Osteoblast (primary cell): ENCODE measurements around the gene WDR72. TPM values are rescaled to one million over a fixed set of nuclear protein-coding genes. Genes with fewer than 3 reads are reported as not detected.
A peak's percentile ranks its signal among the peaks of the same experiment; 100 is the strongest.

Experiments used
- DNase-seq: peaks from one replicate; pipeline ENCODE4 v3.0.0; 2011; ENCODE audit warnings: low spot score, mixed read lengths; ENCODE audit not compliant: insufficient read length; ENCODE audit errors: missing footprints
- H2AFZ ChIP-seq: 2 replicates; pipeline ENCODE4 v1.6.0; 2011; ENCODE audit warnings: mild to moderate bottlenecking, low read length
- H3K27ac ChIP-seq: 2 replicates; pipeline ENCODE4 v1.5.1; 2011; ENCODE audit warnings: mild to moderate bottlenecking, low read depth, low read length, moderate library complexity
- H3K27me3 ChIP-seq: 2 replicates; pipeline ENCODE4 v1.6.0; 2012; ENCODE audit warnings: mild to moderate bottlenecking, control low read depth, inconsistent platforms, low read length, moderate library complexity; ENCODE audit not compliant: insufficient read depth
- H3K36me3 ChIP-seq: 2 replicates; pipeline ENCODE4 v1.5.1; 2011; ENCODE audit warnings: mild to moderate bottlenecking, low read length, control low read depth, moderate library complexity; ENCODE audit not compliant: insufficient read depth
- H3K4me1 ChIP-seq: 2 replicates; pipeline ENCODE4 v1.5.1; 2011; ENCODE audit warnings: mild to moderate bottlenecking, low read length, control low read depth, moderate library complexity; ENCODE audit not compliant: insufficient read depth
- H3K4me2 ChIP-seq: 2 replicates; pipeline ENCODE4 v1.6.0; 2011; ENCODE audit warnings: mild to moderate bottlenecking, low read length; ENCODE audit not compliant: insufficient read depth
- H3K4me3 ChIP-seq: fragments of 200-600 bp; sonication (generic); 3 replicates; pipeline ENCODE4 v1.5.1; 2012; ENCODE audit warnings: mild to moderate bottlenecking, low read length, inconsistent platforms; ENCODE audit not compliant: insufficient read depth
- H3K79me2 ChIP-seq: 2 replicates; pipeline ENCODE4 v1.6.0; 2012; ENCODE audit warnings: mild to moderate bottlenecking, low read length, control low read depth, inconsistent platforms; ENCODE audit not compliant: insufficient read depth
- H3K9me3 ChIP-seq: 2 replicates; pipeline ENCODE4 v1.5.1; 2011; ENCODE audit warnings: low read depth, low read length, control low read depth
- H4K20me1 ChIP-seq: 2 replicates; pipeline ENCODE4 v1.6.0; 2012; ENCODE audit warnings: mild to moderate bottlenecking, low read length, control low read depth; ENCODE audit not compliant: insufficient read depth
- total RNA-seq: library from RNA; depleted of rRNA; stranded (reverse); fragments of >200 nt; gene quantifications from 2 replicates; pipeline ENCODE4 v1.2.3, GENCODE V29; 2012
- TF ChIP-seq, protein P1 (sequence below): IDR thresholded peaks from 2 replicates; pipeline ENCODE4 v1.5.1; 2011; ENCODE audit warnings: mild to moderate bottlenecking, low read depth, low read length, moderate library complexity; ENCODE audit errors: extremely low read depth

The WDR72 gene
- total RNA-seq, 1 donor = not detected

DNA sequence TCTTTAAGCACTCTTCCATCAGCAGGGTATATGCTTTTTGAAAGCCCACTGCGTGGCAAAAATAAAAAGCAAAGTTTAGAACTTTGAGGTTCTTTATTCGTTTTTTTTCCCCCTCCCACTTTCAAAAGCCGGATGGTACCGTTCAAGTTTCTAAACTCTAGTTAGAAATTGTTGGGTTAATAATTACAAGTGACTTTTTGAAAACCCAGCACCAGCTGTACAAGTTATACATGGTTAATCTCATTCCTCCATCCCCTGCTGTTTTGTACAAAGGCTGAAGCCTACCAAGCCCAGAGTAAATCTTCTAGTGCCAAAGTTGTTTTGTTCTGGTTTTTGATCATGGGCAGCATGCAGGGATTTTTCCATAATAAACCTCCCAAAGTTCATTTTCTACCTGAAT lies 48.6 kb downstream of the WDR72 start:
- Histone ChIP-seq H3K27ac (no peak overlapping the region), H4K20me1 (no peaks in the 10 kb centered on the region), H3K4me3 (no peak overlapping the region), H3K79me2 (no peaks in the 10 kb centered on the region), H3K4me1 (no peaks in the 10 kb centered on the region), H3K27me3 (no peaks in the 10 kb centered on the region), H3K4me2 (no peak overlapping the region), H3K9me3 (no peaks in the 10 kb centered on the region), H3K36me3 (no peaks in the 10 kb centered on the region), H2AFZ (no peak overlapping the region)
- DNase-seq = no peak
- TF ChIP-seq, protein P1, sequence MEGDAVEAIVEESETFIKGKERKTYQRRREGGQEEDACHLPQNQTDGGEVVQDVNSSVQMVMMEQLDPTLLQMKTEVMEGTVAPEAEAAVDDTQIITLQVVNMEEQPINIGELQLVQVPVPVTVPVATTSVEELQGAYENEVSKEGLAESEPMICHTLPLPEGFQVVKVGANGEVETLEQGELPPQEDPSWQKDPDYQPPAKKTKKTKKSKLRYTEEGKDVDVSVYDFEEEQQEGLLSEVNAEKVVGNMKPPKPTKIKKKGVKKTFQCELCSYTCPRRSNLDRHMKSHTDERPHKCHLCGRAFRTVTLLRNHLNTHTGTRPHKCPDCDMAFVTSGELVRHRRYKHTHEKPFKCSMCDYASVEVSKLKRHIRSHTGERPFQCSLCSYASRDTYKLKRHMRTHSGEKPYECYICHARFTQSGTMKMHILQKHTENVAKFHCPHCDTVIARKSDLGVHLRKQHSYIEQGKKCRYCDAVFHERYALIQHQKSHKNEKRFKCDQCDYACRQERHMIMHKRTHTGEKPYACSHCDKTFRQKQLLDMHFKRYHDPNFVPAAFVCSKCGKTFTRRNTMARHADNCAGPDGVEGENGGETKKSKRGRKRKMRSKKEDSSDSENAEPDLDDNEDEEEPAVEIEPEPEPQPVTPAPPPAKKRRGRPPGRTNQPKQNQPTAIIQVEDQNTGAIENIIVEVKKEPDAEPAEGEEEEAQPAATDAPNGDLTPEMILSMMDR = no peak

DNA sequence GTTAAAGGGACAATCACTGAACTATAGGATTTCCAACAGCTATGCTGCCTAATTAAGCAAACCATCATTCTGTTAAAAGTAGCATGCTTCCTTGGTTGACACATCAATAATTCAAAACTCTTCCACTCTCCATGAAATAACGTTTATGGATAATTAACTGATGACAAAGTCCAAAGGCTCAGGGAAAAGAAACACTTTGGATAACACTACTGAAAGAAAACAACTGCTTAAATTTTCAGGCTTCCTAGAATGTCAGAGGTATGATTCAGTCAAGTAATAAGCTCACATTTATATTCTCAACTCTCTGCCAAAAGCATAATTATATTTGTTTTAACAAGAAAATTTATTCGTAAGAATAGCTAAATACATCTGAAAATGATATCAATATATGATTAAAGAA lies 49.6 kb downstream of the WDR72 start:
- TF ChIP-seq, protein P1 = no peak
- Histone ChIP-seq H3K79me2 (no peaks in the 10 kb centered on the region), H3K27me3 (no peaks in the 10 kb centered on the region), H3K27ac (no peak overlapping the region), H3K4me1 (no peaks in the 10 kb centered on the region), H4K20me1 (no peaks in the 10 kb centered on the region), H3K4me2 (no peak overlapping the region), H3K4me3 (no peak overlapping the region), H3K36me3 (no peaks in the 10 kb centered on the region), H2AFZ (no peak overlapping the region), H3K9me3 (no peaks in the 10 kb centered on the region)
- DNase-seq = no peak

DNA sequence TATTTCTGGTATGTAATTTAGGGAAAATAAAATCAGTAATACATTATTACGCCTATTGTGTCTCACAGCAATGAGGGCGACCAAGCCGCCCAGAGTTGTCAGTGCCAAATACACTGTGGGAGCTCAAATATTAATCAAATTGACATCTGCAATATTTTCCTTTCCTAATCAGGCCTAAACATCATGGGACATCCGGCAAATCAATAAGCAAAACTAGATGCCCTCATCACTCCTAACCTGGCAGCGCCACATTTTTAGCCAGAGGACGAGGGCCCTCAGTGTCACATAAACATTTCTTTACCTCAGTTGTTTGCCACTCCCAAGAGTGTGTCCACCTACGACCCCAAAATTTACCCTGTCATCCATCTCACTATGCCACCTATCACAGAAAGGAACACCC lies 64.1 kb downstream of the WDR72 start:
- DNase-seq = no peak
- H3K4me3 ChIP-seq = no peak overlapping the region
- no peaks in the 10 kb centered on the region for H3K4me1 ChIP-seq
- TF ChIP-seq, protein P1 = no peak
- H3K27ac ChIP-seq = no peak overlapping the region
- H3K79me2 ChIP-seq = no peaks in the 10 kb centered on the region
- no peaks in the 10 kb centered on the region for H4K20me1 ChIP-seq
- no peaks in the 10 kb centered on the region for H3K27me3 ChIP-seq
- H2AFZ ChIP-seq = no peak overlapping the region
- H3K9me3 ChIP-seq = no peaks in the 10 kb centered on the region
- no peaks in the 10 kb centered on the region for H3K36me3 ChIP-seq
- no peak overlapping the region for H3K4me2 ChIP-seq

DNA sequence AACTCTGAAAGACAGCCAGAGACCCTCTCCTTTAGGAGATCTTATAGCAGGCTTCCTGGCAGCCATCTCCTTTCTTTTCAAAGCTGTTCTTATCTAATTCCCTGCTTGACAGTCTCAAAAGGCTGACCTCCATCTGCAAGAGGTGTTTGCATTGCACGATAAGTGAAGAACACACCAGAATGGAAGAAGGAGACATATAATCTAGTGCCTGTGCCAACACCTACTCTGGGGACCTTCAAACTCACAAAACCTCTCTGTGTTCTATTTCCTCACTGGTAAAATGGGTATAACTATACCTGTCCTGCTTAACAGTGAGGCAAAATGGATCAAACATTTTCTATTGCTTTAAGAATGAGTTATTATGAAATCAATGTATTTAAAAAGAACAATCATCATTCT lies 65.0 kb downstream of the WDR72 start:
- no peak overlapping the region for H3K4me3 ChIP-seq
- TF ChIP-seq, protein P1 = no peak
- no peaks in the 10 kb centered on the region for H3K36me3 ChIP-seq
- H3K9me3 ChIP-seq = no peaks in the 10 kb centered on the region
- no peak overlapping the region for H3K27ac ChIP-seq
- H3K4me1 ChIP-seq = no peaks in the 10 kb centered on the region
- no peaks in the 10 kb centered on the region for H4K20me1 ChIP-seq
- peak; percentile 8 for DNase-seq
- no peak overlapping the region for H3K4me2 ChIP-seq
- H3K79me2 ChIP-seq = no peaks in the 10 kb centered on the region
- no peaks in the 10 kb centered on the region for H3K27me3 ChIP-seq
- H2AFZ ChIP-seq = no peak overlapping the region
